Smooth muscle cell (in vitro differentiated cells): ENCODE data around the gene PPP1R37. TPM values are rescaled to one million over a fixed set of nuclear protein-coding genes. Genes with fewer than 3 reads are reported as not detected.

Source experiments
- DNase-seq: peaks from one replicate; lab custom pipeline; 2025; ENCODE audit not compliant: unreplicated experiment; lab: John Stamatoyannopoulos, UW
- H2AFZ ChIP-seq: fragments of 200-600 bp; sonication (generic); 2 replicates; pipeline ENCODE4 v1.6.0; 2016; ENCODE audit warnings: antibody characterized with exemption, low read depth, mild to moderate bottlenecking
- H3F3A ChIP-seq: fragments of 200-600 bp; sonication (generic); 2 replicates; pipeline ENCODE4 v1.6.0; 2017; ENCODE audit warnings: antibody characterized with exemption, low read depth
- H3K27ac ChIP-seq: fragments of 200-600 bp; sonication (generic); 2 replicates; pipeline ENCODE4 v1.5.1; 2016; ENCODE audit warnings: low read depth, mild to moderate bottlenecking
- H3K27me3 ChIP-seq: fragments of 200-600 bp; sonication (generic); 2 replicates; pipeline ENCODE4 v1.6.1; 2016; ENCODE audit warnings: low read depth, mild to moderate bottlenecking
- H3K36me3 ChIP-seq: fragments of 200-600 bp; sonication (generic); 2 replicates; pipeline ENCODE4 v1.5.1; 2016; ENCODE audit warnings: low read depth
- H3K4me1 ChIP-seq: fragments of 200-600 bp; sonication (generic); 2 replicates; pipeline ENCODE4 v1.5.1; 2016; ENCODE audit warnings: low read depth
- H3K4me2 ChIP-seq: fragments of 200-600 bp; sonication (generic); 2 replicates; pipeline ENCODE4 v1.6.0; 2016; ENCODE audit warnings: mild to moderate bottlenecking
- H3K4me3 ChIP-seq: fragments of 200-600 bp; sonication (generic); 2 replicates; pipeline ENCODE4 v1.5.1; 2016; ENCODE audit warnings: mild to moderate bottlenecking
- H3K79me2 ChIP-seq: fragments of 200-600 bp; sonication (generic); 2 replicates; pipeline ENCODE4 v1.6.0; 2016; ENCODE audit warnings: low read depth, mild to moderate bottlenecking
- H3K9ac ChIP-seq: fragments of 200-600 bp; sonication (generic); 2 replicates; pipeline ENCODE4 v1.6.0; 2016; ENCODE audit warnings: low read depth
- H3K9me3 ChIP-seq: fragments of 200-600 bp; sonication (generic); replicated peaks from 2 replicates; pipeline ENCODE4 v1.5.1; 2016; ENCODE audit warnings: low read depth
- H4K20me1 ChIP-seq: fragments of 200-600 bp; sonication (generic); 2 replicates; pipeline ENCODE4 v1.6.0; 2016; ENCODE audit warnings: low read depth
- CTCF ChIP-seq: fragments of 200-600 bp; sonication (generic); IDR thresholded peaks from 2 replicates; pipeline ENCODE4 v1.5.1; 2017; ENCODE audit warnings: borderline replicate concordance, mild to moderate bottlenecking, antibody characterized with exemption; ENCODE audit not compliant: insufficient read depth, poor library complexity, severe bottlenecking
- WGBS: methylation state at CpG from one replicate; pipeline ENCODE4 v1.1.7; 2016; ENCODE audit warnings: low lambda C conversion rate; 5-methylcytosine and 5-hydroxymethylcytosine counted together
- polyA plus RNA-seq: library from polyadenylated mRNA; unstranded; fragments of >200 nt; fragmentation: Nextera tagmentation; extraction: Ambion mirVana; gene quantifications from 2 replicates; pipeline ENCODE4 v1.2.1, GENCODE V29; 2016
- total RNA-seq: library from RNA; depleted of rRNA; stranded (reverse); fragments of >200 nt; gene quantifications from 2 replicates; pipeline ENCODE4 v1.2.3, GENCODE V29; 2014

PPP1R37 gene
- total and polyA plus RNA-seq, 2 experiments from 2014 or later = 8.2 to 11.7 TPM

GRCh38 chr19:45124021-45124420 lies 31.0 kb downstream of the PPP1R37 start:
- H3K79me2 ChIP-seq = peaks cover 71% of the 10 kb centered on the region
- no peak overlapping the region for H3K9ac ChIP-seq
- whole genome bisulfite sequencing = 93% methylated on average over 6 of the region's 6 CpGs

DNA sequence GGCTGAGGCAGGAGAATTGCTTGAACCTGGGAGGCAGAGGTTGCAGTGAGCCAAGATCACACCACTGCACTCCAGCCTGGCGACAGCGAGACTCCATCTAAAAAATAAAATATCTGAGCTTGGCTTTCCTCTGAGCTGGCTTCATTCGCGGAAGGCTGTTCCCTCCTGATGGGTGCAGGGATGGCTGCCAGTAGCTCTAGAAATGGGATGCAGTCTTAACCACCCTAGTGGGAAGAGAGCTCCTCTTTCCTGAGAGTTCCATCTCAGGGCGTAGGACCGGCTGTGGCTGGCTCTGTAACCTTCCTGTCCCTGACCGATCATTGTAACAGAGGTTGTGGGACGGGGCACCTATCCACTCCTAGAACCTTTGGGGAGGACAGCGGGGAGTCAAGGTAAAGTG lies 32.4 kb downstream of the PPP1R37 start:
- no peaks in the 10 kb centered on the region for H3K36me3 ChIP-seq
- H3K9me3 ChIP-seq = no peaks in the 10 kb centered on the region
- H3K79me2 ChIP-seq = peaks cover 65% of the 10 kb centered on the region
- peaks cover 99% of the 10 kb centered on the region for H4K20me1 ChIP-seq
- no peak overlapping the region for H3K27ac ChIP-seq
- H3F3A ChIP-seq = no peaks in the 10 kb centered on the region
- no peak for DNase-seq
- H3K4me3 ChIP-seq = no peak overlapping the region
- TF ChIP-seq CTCF = no peak
- 97% methylated on average over 9 of the region's 9 CpGs for WGBS
- no peaks in the 10 kb centered on the region for H3K27me3 ChIP-seq
- no peak overlapping the region for H2AFZ ChIP-seq
- no peak overlapping the region for H3K4me2 ChIP-seq
- H3K9ac ChIP-seq = no peak overlapping the region
- H3K4me1 ChIP-seq = no peaks in the 10 kb centered on the region

More at GRCh38 chr19:45124021-45124420, 31.0 kb downstream of the PPP1R37 start:
- Histone ChIP-seq H3F3A (no peaks in the 10 kb centered on the region), H3K4me2 (no peak overlapping the region), H3K9me3 (no peaks in the 10 kb centered on the region), H3K27me3 (no peaks in the 10 kb centered on the region), H3K4me1 (no peaks in the 10 kb centered on the region), H3K27ac (no peak overlapping the region), H3K36me3 (no peaks in the 10 kb centered on the region), H2AFZ (no peak overlapping the region), H3K4me3 (no peak overlapping the region), H4K20me1 (peaks cover 99% of the 10 kb centered on the region)
- DNase-seq = no peak
- TF ChIP-seq CTCF = no peak

GRCh38 chr19:45125975-45126493 lies 33.1 kb downstream of the PPP1R37 start:
- peaks cover 99% of the 10 kb centered on the region for H4K20me1 ChIP-seq
- DNase-seq = peak; percentile 11
- H2AFZ ChIP-seq = no peak overlapping the region

More at GRCh38 chr19:45125975-45126493, 33.1 kb downstream of the PPP1R37 start:
- H3K4me3 ChIP-seq = no peak overlapping the region
- no peak overlapping the region for H3K27ac ChIP-seq
- peaks cover 5% of the 10 kb centered on the region for H3K4me1 ChIP-seq
- H3K36me3 ChIP-seq = no peaks in the 10 kb centered on the region
- WGBS = 66% methylated on average over 12 of the region's 12 CpGs
- no peaks in the 10 kb centered on the region for H3F3A ChIP-seq
- H3K9me3 ChIP-seq = no peaks in the 10 kb centered on the region
- H3K4me2 ChIP-seq = no peak overlapping the region
- peak; percentile 65 for TF ChIP-seq CTCF
- H3K9ac ChIP-seq = no peak overlapping the region
- peaks cover 58% of the 10 kb centered on the region for H3K79me2 ChIP-seq
- no peaks in the 10 kb centered on the region for H3K27me3 ChIP-seq
